GM12878 (cell line): ENCODE measurements around the gene KRT6C. TPM values are rescaled to one million over a fixed set of nuclear protein-coding genes. Genes with fewer than 3 reads are reported as not detected.

ENCODE experiments used
- ATAC-seq: fragments of 200-7000 bp; cut with Tn5 transposase; 3 replicates; pipeline ENCODE4 v1.9.1; 2020; ENCODE audit warnings: mild to moderate bottlenecking, moderate library complexity
- BruUV-seq: library from RNA; stranded (reverse); fragments of 400-500 nt; replicated peaks from 2 replicates; lab custom pipeline; 2021; lab: Mats Ljungman, UMichigan
- CTCF ChIA-PET: fragments of 300-600 bp; sonication (Branson Sonifier 250); formaldehyde crosslinking; extraction: SDS; loops from one replicate; lab custom pipeline; 2021; ENCODE audit warnings: inconsistent platforms; lab: Yijun Ruan, JAX
- POLR2A ChIA-PET: fragments of 350-600 bp; formaldehyde crosslinking; extraction: SDS; loops from one replicate; lab custom pipeline; 2021; ENCODE audit warnings: inconsistent platforms; lab: Charles Lee
- RAD21 ChIA-PET: fragments of 300-600 bp; sonication (Branson Sonifier 250); formaldehyde crosslinking; loops from one replicate; lab custom pipeline; 2023; ENCODE audit warnings: antibody characterized with exemption; ENCODE audit not compliant: unreplicated experiment; lab: Charles Lee
- SMC1A ChIA-PET: fragments of 300-600 bp; sonication (Branson Sonifier 250); formaldehyde crosslinking; loops from one replicate; lab custom pipeline; 2023; ENCODE audit not compliant: unreplicated experiment, uncharacterized antibody; lab: Charles Lee
- DNase-seq: peaks from one replicate; pipeline ENCODE4 v3.0.0-alpha.2; 2011; ENCODE audit warnings: low read depth, low spot score
- FAIRE-seq: peaks from 3 replicates; lab custom pipeline; 2011; peaks lifted over from hg19 to GRCh38; lab: Jason Lieb, UNC
- H2AFZ ChIP-seq: 2 replicates; pipeline ENCODE4 v1.6.0; 2011; ENCODE audit warnings: low read depth, low read length, control low read depth; ENCODE audit not compliant: control insufficient read depth
- H3K27ac ChIP-seq: 2 replicates; pipeline ENCODE4 v1.5.1; 2011; ENCODE audit warnings: control low read depth; ENCODE audit not compliant: control insufficient read depth, insufficient read depth
- H3K27me3 ChIP-seq, 2 experiments: replicated peaks in 1 of 2; 2 replicates each; pipeline versions ENCODE4 v1.6.0 to v1.6.1; 2011; ENCODE audit warnings: low read length in 1 of 2; ENCODE audit not compliant: control insufficient read depth in 2 of 2, insufficient read depth in 2 of 2
- H3K36me3 ChIP-seq, 2 experiments: 2 replicates each; pipeline ENCODE4 v1.5.1; 2011; ENCODE audit warnings: low read length in 1 of 2; ENCODE audit not compliant: control insufficient read depth in 2 of 2, insufficient read depth in 2 of 2
- H3K4me1 ChIP-seq: 2 replicates; pipeline ENCODE4 v1.6.1; 2011; ENCODE audit warnings: mild to moderate bottlenecking, low read length, moderate library complexity, mixed read lengths; ENCODE audit not compliant: control insufficient read depth, insufficient read depth
- H3K4me2 ChIP-seq: 2 replicates; pipeline ENCODE4 v1.6.0; 2011; ENCODE audit warnings: control low read depth; ENCODE audit not compliant: control insufficient read depth, insufficient read depth
- H3K4me3 ChIP-seq: fragments of 200-600 bp; sonication (generic); 2 replicates; pipeline ENCODE4 v1.5.1; 2016
- H3K79me2 ChIP-seq: 2 replicates; pipeline ENCODE4 v1.6.0; 2011; ENCODE audit warnings: low read length; ENCODE audit not compliant: control insufficient read depth, insufficient read depth
- H3K9ac ChIP-seq: 2 replicates; pipeline ENCODE4 v1.8.0; 2011; ENCODE audit warnings: low read length, control low read depth, mixed read lengths; ENCODE audit not compliant: control insufficient read depth, insufficient read depth
- H3K9me3 ChIP-seq: replicated peaks from 3 replicates; pipeline ENCODE4 v1.5.1; 2011; ENCODE audit warnings: mild to moderate bottlenecking, low read length; ENCODE audit not compliant: control insufficient read depth, insufficient read depth
- H4K20me1 ChIP-seq: 2 replicates; pipeline ENCODE4 v1.6.0; 2011; ENCODE audit not compliant: control insufficient read depth, insufficient read depth
- ATF3 ChIP-seq: IDR thresholded peaks from 2 replicates; pipeline ENCODE4 v1.6.1; 2011; ENCODE audit warnings: low read depth, mild to moderate bottlenecking, low read length, moderate library complexity, borderline replicate concordance; ENCODE audit errors: extremely low read depth
- BCL3 ChIP-seq: IDR thresholded peaks from 2 replicates; pipeline ENCODE4 v1.6.1; 2011; ENCODE audit warnings: borderline replicate concordance, low read depth, mild to moderate bottlenecking, moderate library complexity, low read length; ENCODE audit not compliant: insufficient read depth, poor library complexity, severe bottlenecking
- BHLHE40 ChIP-seq, 2 experiments: fragments of 450-650 bp in 1 of 2; IDR thresholded peaks; 2 replicates each; pipeline ENCODE4 v1.6.1; 2011 to 2017; ENCODE audit warnings: low read depth in 2 of 2, borderline replicate concordance in 1 of 2, improper control_type of control experiment in 1 of 2, low read length in 1 of 2, mild to moderate bottlenecking in 1 of 2
- CBFB ChIP-seq: IDR thresholded peaks from 2 replicates; pipeline ENCODE4 v1.6.1; 2016; ENCODE audit warnings: antibody characterized with exemption, low read depth
- CHD1 ChIP-seq: IDR thresholded peaks from 2 replicates; pipeline ENCODE4 v1.6.1; 2012; ENCODE audit warnings: low read depth, low read length, improper control_type of control experiment
- IRF4 ChIP-seq: IDR thresholded peaks from 2 replicates; pipeline ENCODE4 v1.6.1; 2011; ENCODE audit warnings: low read depth, low read length
- PML ChIP-seq: IDR thresholded peaks from 2 replicates; pipeline ENCODE4 v1.6.1; 2012; ENCODE audit warnings: low read length, inconsistent platforms
- RBBP5 ChIP-seq: fragments of 200-600 bp; sonication (generic); conservative IDR thresholded peaks from 2 replicates; pipeline ENCODE4 v1.6.1; 2016
- RELA ChIP-seq: fragments of 450-650 bp; IDR thresholded peaks from 2 replicates; pipeline ENCODE4 v1.8.0; 2014; ENCODE audit warnings: borderline replicate concordance; ENCODE audit not compliant: partially characterized antibody
- RFX5 ChIP-seq: IDR thresholded peaks from 2 replicates; pipeline ENCODE4 v1.6.1; 2011; ENCODE audit warnings: low read depth, low read length, improper control_type of control experiment
- RUNX3 ChIP-seq: IDR thresholded peaks from 2 replicates; pipeline ENCODE4 v1.6.1; 2012; ENCODE audit warnings: low read length, inconsistent platforms
- SIN3A ChIP-seq: IDR thresholded peaks from 2 replicates; pipeline ENCODE4 v1.6.1; 2012; ENCODE audit warnings: low read depth, low read length, improper control_type of control experiment
- ZBED1 ChIP-seq: IDR thresholded peaks from 2 replicates; pipeline ENCODE4 v1.6.1; 2016; ENCODE audit warnings: borderline replicate concordance
- ZNF622 ChIP-seq: fragments of 450-650 bp; IDR thresholded peaks from 2 replicates; pipeline ENCODE4 v1.6.1; 2017; ENCODE audit warnings: mild to moderate bottlenecking, inconsistent platforms
- WGBS: methylation state at CpG from one replicate; pipeline ENCODE4 v1.1.6; 2016; ENCODE audit warnings: low lambda C conversion rate; ENCODE audit not compliant: insufficient replicate concordance, insufficient coverage; ENCODE audit errors: missing lambda C conversion rate; 5-methylcytosine and 5-hydroxymethylcytosine counted together
- in situ Hi-C: fragments of 300-500 bp; cut with MboI; formaldehyde crosslinking; loops from 9 replicates; pipeline ENCODE4 v1.14.3; 2018; ENCODE audit warnings: mixed read lengths
- intact Hi-C: fragments of 100-400 bp; cut with micrococcal nuclease; formaldehyde crosslinking; loops from one replicate; pipeline ENCODE4 v1.14.2; 2022; ENCODE audit not compliant: unreplicated experiment
- polyA plus RNA-seq, 11 experiments: library from polyadenylated mRNA; depleted of rRNA in 4 of 11; unstranded in 6 of 11; stranded (reverse) in 5 of 11; fragments of >200 nt; fragmentation: Nextera tagmentation in 4 of 11; fragmentation: Illumina TruSeq in 1 of 11; extraction: Ambion mirVana in 4 of 11; extraction: Trizol in 1 of 11; gene quantifications; 1 replicate in 1 of 11; 2 replicates in 10 of 11; pipeline versions ENCODE4 v1.2.1 to v1.2.3, GENCODE V29; 2011 to 2016; ENCODE audit warnings: inconsistent platforms in 2 of 11, missing spikeins in 2 of 11, low read depth in 1 of 11
- total RNA-seq, 4 experiments: library from RNA; depleted of rRNA in 3 of 4; stranded (reverse); fragments of >200 nt in 3 of 4; fragmentation: Illumina TruSeq in 1 of 4; extraction: Trizol in 1 of 4; gene quantifications; 2 replicates each; pipeline versions ENCODE4 v1.2.1 to v1.2.3, GENCODE V29; 2013 to 2021
- TF ChIP-seq, protein P1 (sequence below): IDR thresholded peaks from 2 replicates; pipeline ENCODE4 v1.6.1; 2012; ENCODE audit warnings: low read depth, low read length, improper control_type of control experiment
- TF ChIP-seq, protein P2 (sequence below): fragments of 450-650 bp; IDR thresholded peaks from 2 replicates; pipeline ENCODE4 v1.6.1; 2017; ENCODE audit warnings: borderline replicate concordance
- TF ChIP-seq, protein P3 (sequence below): fragments of 450-650 bp; IDR thresholded peaks from 2 replicates; pipeline ENCODE4 v1.6.1; 2018; ENCODE audit warnings: borderline replicate concordance, mild to moderate bottlenecking; ENCODE audit not compliant: partially characterized antibody

Gene KRT6C
- total and polyA plus RNA-seq, 10 of the 15 experiments (the other 5 are each of a cell fraction or from before 2014, with no cell fraction given) = not detected

GRCh38 chr12:52521568-52522266 is 48.1 kb upstream of the KRT6C start:
- H4K20me1 ChIP-seq = no peaks in the 10 kb centered on the region
- ChIA-PET POLR2A (interaction anchor here (0.7 kb wide), 1 partner anchor 557 kb away, joined by 3 read pairs; the partner anchor contains the start of gene SPRYD3), CTCF (interaction anchor here (0.9 to 1.2 kb wide), 2 partner anchors 9 to 22 kb away, joined by 3 to 4 read pairs; no protein-coding TSS in a partner anchor), SMC1A (interaction anchor here (1.1 kb wide), 1 partner anchor 149 kb away, joined by 3 read pairs; no protein-coding TSS in a partner anchor), RAD21 (no interaction called here)
- no peaks in the 10 kb centered on the region for H3K36me3 ChIP-seq
- H3K4me1 ChIP-seq = no peaks in the 10 kb centered on the region
- H2AFZ ChIP-seq = no peak overlapping the region
- in situ Hi-C loops (no loop called here), intact Hi-C loops (no loop called here)
- H3K27ac ChIP-seq = no peak overlapping the region
- H3K4me3 ChIP-seq = no peak overlapping the region
- no peak overlapping the region for H3K4me2 ChIP-seq
- ATAC-seq = peak; percentile 25; the same call in 1 of the 3 replicates
- WGBS = 21% methylated on average over 10 of the region's 10 CpGs
- H3K27me3 ChIP-seq = peaks cover 0 to 9% of the 10 kb centered on the region in 2 experiments; a peak in 3 of 4 replicates
- no TSS peak for BruUV-seq
- H3K79me2 ChIP-seq = no peaks in the 10 kb centered on the region
- DNase-seq = no peak
- FAIRE-seq = no peak
- no peak overlapping the region for H3K9ac ChIP-seq
- H3K9me3 ChIP-seq = no peaks in the 10 kb centered on the region
- no peak for TF ChIP-seq ZNF622
- no peak for TF ChIP-seq SIN3A
- no peak for TF ChIP-seq RUNX3
- TF ChIP-seq, protein P1, sequence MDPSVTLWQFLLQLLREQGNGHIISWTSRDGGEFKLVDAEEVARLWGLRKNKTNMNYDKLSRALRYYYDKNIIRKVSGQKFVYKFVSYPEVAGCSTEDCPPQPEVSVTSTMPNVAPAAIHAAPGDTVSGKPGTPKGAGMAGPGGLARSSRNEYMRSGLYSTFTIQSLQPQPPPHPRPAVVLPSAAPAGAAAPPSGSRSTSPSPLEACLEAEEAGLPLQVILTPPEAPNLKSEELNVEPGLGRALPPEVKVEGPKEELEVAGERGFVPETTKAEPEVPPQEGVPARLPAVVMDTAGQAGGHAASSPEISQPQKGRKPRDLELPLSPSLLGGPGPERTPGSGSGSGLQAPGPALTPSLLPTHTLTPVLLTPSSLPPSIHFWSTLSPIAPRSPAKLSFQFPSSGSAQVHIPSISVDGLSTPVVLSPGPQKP = no peak
- no peak for TF ChIP-seq IRF4
- TF ChIP-seq, protein P2, sequence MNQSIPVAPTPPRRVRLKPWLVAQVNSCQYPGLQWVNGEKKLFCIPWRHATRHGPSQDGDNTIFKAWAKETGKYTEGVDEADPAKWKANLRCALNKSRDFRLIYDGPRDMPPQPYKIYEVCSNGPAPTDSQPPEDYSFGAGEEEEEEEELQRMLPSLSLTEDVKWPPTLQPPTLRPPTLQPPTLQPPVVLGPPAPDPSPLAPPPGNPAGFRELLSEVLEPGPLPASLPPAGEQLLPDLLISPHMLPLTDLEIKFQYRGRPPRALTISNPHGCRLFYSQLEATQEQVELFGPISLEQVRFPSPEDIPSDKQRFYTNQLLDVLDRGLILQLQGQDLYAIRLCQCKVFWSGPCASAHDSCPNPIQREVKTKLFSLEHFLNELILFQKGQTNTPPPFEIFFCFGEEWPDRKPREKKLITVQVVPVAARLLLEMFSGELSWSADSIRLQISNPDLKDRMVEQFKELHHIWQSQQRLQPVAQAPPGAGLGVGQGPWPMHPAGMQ = no peak
- no peak for TF ChIP-seq BHLHE40 (IDR thresholded peaks at IDR 0.05; ENCODE audit: borderline replicate concordance in 1 of 2, low read depth in 2 of 2, low read length in 1 of 2)
- TF ChIP-seq PML = no peak
- no peak for TF ChIP-seq BCL3
- no peak for TF ChIP-seq RFX5
- no peak for TF ChIP-seq ATF3
- TF ChIP-seq CHD1 = no peak
- TF ChIP-seq, protein P3, sequence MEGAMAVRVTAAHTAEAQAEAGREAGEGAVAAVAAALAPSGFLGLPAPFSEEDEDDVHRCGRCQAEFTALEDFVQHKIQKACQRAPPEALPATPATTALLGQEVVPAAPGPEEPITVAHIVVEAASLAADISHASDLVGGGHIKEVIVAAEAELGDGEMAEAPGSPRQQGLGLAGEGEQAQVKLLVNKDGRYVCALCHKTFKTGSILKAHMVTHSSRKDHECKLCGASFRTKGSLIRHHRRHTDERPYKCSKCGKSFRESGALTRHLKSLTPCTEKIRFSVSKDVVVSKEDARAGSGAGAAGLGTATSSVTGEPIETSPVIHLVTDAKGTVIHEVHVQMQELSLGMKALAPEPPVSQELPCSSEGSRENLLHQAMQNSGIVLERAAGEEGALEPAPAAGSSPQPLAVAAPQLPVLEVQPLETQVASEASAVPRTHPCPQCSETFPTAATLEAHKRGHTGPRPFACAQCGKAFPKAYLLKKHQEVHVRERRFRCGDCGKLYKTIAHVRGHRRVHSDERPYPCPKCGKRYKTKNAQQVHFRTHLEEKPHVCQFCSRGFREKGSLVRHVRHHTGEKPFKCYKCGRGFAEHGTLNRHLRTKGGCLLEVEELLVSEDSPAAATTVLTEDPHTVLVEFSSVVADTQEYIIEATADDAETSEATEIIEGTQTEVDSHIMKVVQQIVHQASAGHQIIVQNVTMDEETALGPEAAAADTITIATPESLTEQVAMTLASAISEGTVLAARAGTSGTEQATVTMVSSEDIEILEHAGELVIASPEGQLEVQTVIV = no peak
- TF ChIP-seq RBBP5 = no peak
- no peak for TF ChIP-seq RELA
- TF ChIP-seq CBFB = no peak
- TF ChIP-seq ZBED1 = no peak
